SKM-1 treated with dmso at 0.1 percent for 144 hours (cell line): ENCODE results near the gene CNGB1.
"Not testable (repeated sequence)": the region's sequence is repeated elsewhere in the genome, so short reads cannot be mapped to it uniquely, and the experiment has no call there.

Source experiments
- DNase-seq: peaks from one replicate; lab custom pipeline; 2025; ENCODE audit not compliant: unreplicated experiment; lab: John Stamatoyannopoulos, UW

CNGB1 gene

DNA sequence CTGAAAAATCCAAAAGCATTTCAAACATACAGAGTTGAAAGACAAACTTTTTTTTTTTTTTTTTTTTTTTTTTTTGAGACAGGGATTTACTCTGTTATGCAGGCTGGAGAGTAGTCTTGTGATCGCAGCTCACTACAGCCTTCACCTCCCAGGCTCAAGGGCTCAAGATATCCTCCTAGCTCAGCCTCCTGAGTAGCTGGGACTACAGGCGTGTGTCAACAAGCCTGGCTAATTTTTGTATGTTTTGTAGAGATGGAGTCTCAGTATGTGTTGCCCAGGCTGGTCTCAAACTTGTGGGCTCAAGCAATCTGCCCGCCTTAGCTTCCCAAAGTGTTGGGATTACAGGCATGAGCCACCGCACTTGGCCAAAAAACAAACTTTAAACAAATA, 104.4 kb downstream of the CNGB1 start:
- DNase-seq = no peak

GRCh38 chr16:57865746-57866528, 105.0 kb downstream of the CNGB1 start:
- DNase-seq = no peak

- DNase-seq = peak; percentile 29
Measured at GRCh38 chr16:57863434-57864160, 107.3 kb downstream of the CNGB1 start.

- DNase-seq = no peak
Measured at GRCh38 chr16:57862698-57863433, 108.1 kb downstream of the CNGB1 start.

DNA sequence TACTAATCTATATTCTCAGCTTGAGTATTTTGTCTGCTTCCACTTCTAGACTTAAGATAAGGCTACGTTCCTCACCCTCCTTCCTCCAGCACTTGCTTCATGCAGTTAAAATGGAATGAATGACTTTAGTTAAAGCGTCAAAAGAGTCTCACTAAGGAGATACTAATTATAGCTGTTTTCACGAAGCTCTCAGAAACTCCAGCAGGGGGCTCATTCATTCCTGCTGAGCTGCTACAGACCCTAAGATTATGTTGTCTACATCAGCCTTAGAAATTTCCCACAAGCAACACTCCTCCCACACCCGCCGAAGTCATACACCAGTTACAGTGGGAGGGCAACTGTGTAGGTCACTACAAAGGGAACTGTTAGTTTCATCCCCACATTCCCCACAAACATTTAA, 111.6 kb downstream of the CNGB1 start:
- DNase-seq = peak; percentile 22

DNA sequence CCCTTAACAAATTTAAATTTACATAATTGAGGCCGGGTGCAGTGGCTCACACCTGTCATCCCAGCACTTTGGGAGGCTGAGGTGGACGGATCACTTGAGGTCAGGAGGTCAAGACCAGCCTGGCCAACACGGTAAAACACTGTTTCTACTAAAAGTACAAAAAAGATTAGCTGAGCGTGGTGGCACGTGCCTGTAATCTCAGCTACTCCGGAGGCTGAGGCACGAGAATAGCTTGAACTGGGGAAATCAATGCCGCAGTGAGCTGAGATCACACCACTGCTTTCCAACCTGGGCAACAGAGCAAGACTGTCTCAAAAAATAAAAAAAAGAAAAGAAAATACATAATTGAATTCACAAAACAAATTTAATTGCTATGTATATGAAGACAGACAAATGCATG, 112.3 kb downstream of the CNGB1 start:
- DNase-seq = no peak

GRCh38 chr16:57857991-57858390, 112.9 kb downstream of the CNGB1 start:
- not testable (repeated sequence) for DNase-seq

GRCh38 chr16:57855188-57855587, 115.7 kb downstream of the CNGB1 start:
- DNase-seq = no peak

GRCh38 chr16:57852189-57852588, 118.7 kb downstream of the CNGB1 start:
- DNase-seq = no peak

DNA sequence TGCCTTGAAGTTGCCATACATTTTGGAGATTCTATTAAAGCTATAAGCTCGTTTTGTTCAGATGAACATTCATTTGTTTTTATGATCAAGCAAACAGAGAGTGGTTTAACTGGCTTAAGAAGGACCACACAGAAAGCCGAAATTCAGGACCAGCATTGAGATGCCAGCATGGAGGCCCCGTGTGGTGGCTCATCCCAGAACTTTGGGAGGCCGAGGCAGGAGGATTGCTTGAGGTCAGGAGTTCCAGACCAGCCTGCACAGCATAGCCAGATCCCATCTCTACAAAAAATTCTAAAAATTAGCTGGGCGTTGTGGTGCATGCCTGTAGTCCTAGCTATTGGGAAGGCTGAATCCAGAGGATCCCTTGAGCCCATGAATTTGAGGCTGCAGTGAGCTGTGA, 122.7 kb downstream of the CNGB1 start:
- DNase-seq = no peak

DNA sequence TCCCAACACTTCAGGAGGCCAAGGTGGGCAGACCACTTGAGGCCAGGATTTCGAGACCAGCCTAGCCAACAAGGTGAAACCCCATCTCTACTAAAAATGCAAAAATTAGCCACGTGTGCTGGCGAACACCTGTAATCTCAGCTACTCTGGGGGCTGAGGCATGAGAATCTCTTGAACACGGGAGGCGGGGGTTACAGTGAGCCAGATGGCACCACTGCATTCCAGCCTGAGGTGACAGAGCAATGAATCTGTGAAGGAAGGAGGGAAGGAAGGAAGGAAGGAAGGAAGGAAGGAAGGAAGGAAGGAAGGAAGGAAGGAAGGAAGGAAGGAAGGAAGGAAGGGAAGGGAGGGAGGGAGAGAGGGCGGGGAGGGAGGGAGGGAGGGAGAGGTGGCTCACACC, 124.0 kb downstream of the CNGB1 start:
- DNase-seq = not testable (repeated sequence)

GRCh38 chr16:57846078-57846697, 124.7 kb downstream of the CNGB1 start:
- no peak for DNase-seq

DNA sequence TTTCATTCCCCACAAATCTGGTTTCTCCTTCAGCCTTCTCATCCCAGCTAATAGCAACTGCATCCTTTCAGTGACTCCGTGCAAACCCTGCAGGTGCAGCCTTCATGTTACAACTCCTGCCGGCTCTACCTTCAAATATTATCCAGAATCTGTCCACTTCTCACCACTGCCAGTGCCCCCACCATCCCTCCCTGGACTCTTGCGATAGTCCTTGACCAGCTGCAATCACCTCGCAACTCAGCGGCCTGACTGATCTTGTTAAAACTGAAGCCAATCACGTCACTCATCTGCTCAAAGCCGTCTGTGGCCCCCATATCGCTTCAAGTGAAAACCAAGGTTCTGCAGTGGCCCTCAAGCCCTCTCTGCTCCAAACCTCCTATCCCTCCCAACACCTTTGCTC, 125.8 kb downstream of the CNGB1 start:
- DNase-seq = no peak

DNA sequence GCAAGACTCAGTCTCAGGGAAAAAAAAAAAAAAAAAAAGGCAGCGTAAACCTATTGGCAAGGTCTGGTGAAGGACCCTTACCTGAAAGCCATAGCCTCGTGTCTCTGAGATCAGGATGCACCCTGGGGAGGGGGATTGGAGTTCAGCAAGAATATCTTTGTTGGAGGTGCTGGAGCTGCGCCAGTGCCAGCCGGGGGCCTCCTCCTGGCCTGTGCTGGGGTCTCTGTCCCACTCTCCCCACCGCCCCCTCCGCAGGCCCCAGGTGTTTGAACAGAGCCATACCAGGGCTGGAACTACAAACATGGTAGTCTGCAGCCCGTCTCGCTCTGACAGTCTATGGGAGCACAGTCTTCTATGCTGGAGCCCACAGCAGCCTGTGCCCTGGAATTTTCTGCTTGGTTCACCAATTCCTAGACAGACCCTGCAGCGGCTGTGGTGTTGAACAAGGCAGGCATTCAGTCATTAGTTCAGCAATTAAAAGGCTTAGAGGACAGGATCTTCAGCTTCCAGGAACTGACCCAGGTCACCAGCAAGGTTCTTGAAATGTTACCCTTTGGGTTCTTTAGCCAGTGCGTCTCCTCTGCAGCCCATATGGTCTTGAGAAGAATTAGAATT, 126.4 kb downstream of the CNGB1 start:
- no peak for DNase-seq

- no peak for DNase-seq
Measured at GRCh38 chr16:57843400-57843799, 127.5 kb downstream of the CNGB1 start.

DNA sequence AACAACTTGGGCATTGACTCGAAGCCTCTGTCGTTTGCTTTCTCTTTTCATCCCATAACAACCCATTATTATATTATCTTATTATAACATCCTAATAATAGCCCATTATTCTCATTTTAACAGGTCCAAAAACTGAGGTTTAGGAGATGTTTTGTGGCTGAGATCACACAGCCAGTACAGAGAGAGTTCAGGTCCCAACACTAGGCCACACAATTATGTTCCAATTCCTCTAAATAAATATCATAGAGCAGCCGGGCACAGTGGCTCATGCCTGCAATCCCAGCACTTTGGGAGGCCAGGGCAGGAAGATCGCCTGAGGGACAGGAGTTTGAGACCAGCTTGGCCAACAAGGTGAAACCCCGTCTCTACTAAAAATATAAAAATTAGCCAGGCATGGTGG, 128.3 kb downstream of the CNGB1 start:
- DNase-seq = no peak

GRCh38 chr16:57840833-57841232, 130.1 kb downstream of the CNGB1 start:
- DNase-seq = no peak

- DNase-seq = no peak
Measured at GRCh38 chr16:57838161-57838560, 132.8 kb downstream of the CNGB1 start.

DNA sequence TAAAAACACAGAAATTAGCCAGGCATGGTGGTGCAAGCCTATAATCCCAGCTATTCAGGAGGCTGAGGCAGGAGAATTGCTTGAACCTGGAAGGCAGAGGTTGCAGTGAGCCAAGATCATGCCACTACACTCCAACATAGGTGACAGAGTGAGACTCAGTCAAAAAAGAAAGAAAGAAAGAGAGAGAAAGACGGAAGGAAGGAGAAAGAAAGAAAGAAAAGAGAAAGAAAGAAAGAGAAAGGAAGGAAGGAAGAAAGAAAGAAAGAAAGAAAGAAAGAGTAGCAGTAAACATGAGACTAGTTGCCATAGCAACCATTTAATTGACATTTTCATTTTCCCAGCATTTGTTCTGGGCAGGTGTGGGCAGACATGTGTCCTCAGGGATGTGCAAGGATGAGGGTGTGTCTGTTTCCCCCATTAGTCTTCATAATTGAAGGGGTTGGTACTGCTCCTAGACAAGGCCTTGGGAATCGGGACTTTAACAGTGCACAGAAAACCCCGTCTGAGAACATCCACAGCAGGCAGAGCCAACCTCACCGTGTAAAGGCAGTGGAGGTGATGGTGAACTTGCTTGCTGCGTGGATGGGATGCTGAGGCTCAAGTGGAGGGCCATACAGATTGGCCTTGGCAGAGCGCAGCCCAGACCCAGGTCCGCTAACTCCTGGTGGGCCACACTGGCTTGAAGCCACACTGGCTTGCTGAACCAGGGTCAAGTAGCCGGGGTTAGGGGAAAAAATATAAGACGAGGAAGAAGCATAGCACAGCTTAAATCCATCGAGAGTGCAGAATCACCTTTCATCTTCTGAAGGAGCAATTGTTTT, 133.4 kb downstream of the CNGB1 start:
- no peak for DNase-seq

DNA sequence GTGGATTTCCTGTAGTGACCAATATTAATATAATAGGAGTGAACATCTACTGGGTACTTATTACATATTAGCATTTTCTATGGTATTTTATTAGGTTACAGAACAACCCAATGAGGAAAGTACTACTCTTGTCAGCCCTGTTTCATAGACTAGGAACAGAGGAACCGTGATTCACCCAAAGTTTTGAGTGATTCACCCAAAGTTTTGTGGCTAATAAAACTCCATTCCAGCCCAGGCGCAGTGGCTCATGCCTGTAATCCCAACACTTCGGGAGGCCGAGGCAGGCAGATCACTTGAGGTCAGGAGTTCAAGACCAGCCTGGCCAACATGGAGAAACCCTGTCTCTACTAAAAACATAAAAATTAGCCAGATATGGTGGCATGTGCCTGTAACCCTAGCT, 135.5 kb downstream of the CNGB1 start:
- not testable (repeated sequence) for DNase-seq
